IMR-90 (cell line): Measurements from ENCODE around the gene SLC26A3.

Experiments
- CEBPB ChIP-seq: IDR thresholded peaks from 2 replicates; pipeline ENCODE4 v1.6.1; 2012; ENCODE audit warnings: low read depth, low read length, improper control_type of control experiment
- CTCF ChIP-seq: conservative IDR thresholded peaks from 2 replicates; pipeline ENCODE4 v1.5.1; 2012; ENCODE audit warnings: mild to moderate bottlenecking, low read depth, low read length, improper control_type of control experiment
- ELK1 ChIP-seq: fragments of 150-350 bp; IDR thresholded peaks from 2 replicates; pipeline ENCODE4 v1.6.1; 2016; ENCODE audit warnings: low read depth, mild to moderate bottlenecking, low read length, moderate library complexity, borderline replicate concordance
- FOS ChIP-seq: fragments of 150-350 bp; IDR thresholded peaks from 2 replicates; pipeline ENCODE4 v1.6.1; 2016; ENCODE audit warnings: low read depth, low read length
- MAFK ChIP-seq: IDR thresholded peaks from 2 replicates; pipeline ENCODE4 v1.6.1; 2012; ENCODE audit warnings: low read depth, low read length, improper control_type of control experiment
- MAZ ChIP-seq: IDR thresholded peaks from 2 replicates; pipeline ENCODE4 v1.6.1; 2012; ENCODE audit warnings: low read depth, mild to moderate bottlenecking, low read length, improper control_type of control experiment, moderate library complexity, borderline replicate concordance
- MXI1 ChIP-seq: IDR thresholded peaks from 2 replicates; pipeline ENCODE4 v1.6.1; 2012; ENCODE audit warnings: low read depth, mild to moderate bottlenecking, low read length, moderate library complexity, borderline replicate concordance
- NFE2L2 ChIP-seq: fragments of 150-350 bp; IDR thresholded peaks from 2 replicates; pipeline ENCODE4 v1.6.1; 2016; ENCODE audit warnings: low read depth, mild to moderate bottlenecking, low read length
- POLR2A ChIP-seq: IDR thresholded peaks from 2 replicates; pipeline ENCODE4 v1.6.1; 2012; ENCODE audit warnings: mild to moderate bottlenecking, low read depth, low read length
- RAD21 ChIP-seq: IDR thresholded peaks from 2 replicates; pipeline ENCODE4 v1.6.1; 2012; ENCODE audit warnings: low read length, improper control_type of control experiment
- RCOR1 ChIP-seq: IDR thresholded peaks from 2 replicates; pipeline ENCODE4 v1.6.1; 2012; ENCODE audit warnings: mild to moderate bottlenecking, low read length, improper control_type of control experiment; ENCODE audit not compliant: insufficient replicate concordance
- RFX5 ChIP-seq: IDR thresholded peaks from 2 replicates; pipeline ENCODE4 v1.8.0; 2012; ENCODE audit warnings: low read depth, mild to moderate bottlenecking, low read length, moderate library complexity
- SMC3 ChIP-seq: fragments of 150-350 bp; IDR thresholded peaks from 2 replicates; pipeline ENCODE4 v1.6.1; 2016; ENCODE audit warnings: low read depth, mild to moderate bottlenecking, antibody characterized with exemption, low read length, moderate library complexity
- USF2 ChIP-seq: fragments of 150-350 bp; IDR thresholded peaks from 2 replicates; pipeline ENCODE4 v1.6.1; 2017; ENCODE audit warnings: mild to moderate bottlenecking, antibody characterized with exemption, low read length, low read depth

- TF ChIP-seq POLR2A (no peak), CTCF (no peak), CEBPB (no peak), USF2 (no peak), ELK1 (no peak), MXI1 (no peak), RAD21 (no peak), SMC3 (no peak), RFX5 (no peak), MAFK (no peak), FOS (no peak), MAZ (no peak), NFE2L2 (no peak), RCOR1 (no peak)
These were observed 30.7 kb upstream of the SLC26A3 start for GRCh38 chr7:107833684-107834106.
